NCI-H128 (cell line): ENCODE data around the gene CYTH1.

Experiments
- DNase-seq: peaks from one replicate; lab custom pipeline; 2025; ENCODE audit not compliant: unreplicated experiment; lab: John Stamatoyannopoulos, UW

The CYTH1 gene

GRCh38 chr17:78654325-78654724, 127.7 kb downstream of the CYTH1 start:
- DNase-seq: no peak

- no peak for DNase-seq
Observed at GRCh38 chr17:78653382-78653781, 128.7 kb downstream of the CYTH1 start.

GRCh38 chr17:78652913-78653312, 129.2 kb downstream of the CYTH1 start:
- no peak for DNase-seq

GRCh38 chr17:78652024-78652423, 130.0 kb downstream of the CYTH1 start:
- no peak for DNase-seq

GRCh38 chr17:78651554-78651953, 130.5 kb downstream of the CYTH1 start:
- no peak for DNase-seq

- no peak for DNase-seq
Observed at GRCh38 chr17:78650093-78650715, 131.9 kb downstream of the CYTH1 start.

- no peak for DNase-seq
Observed at GRCh38 chr17:78648293-78648692, 133.8 kb downstream of the CYTH1 start.

GRCh38 chr17:78647032-78647431, 135.0 kb downstream of the CYTH1 start:
- DNase-seq: no peak

GRCh38 chr17:78645421-78646295, 136.4 kb downstream of the CYTH1 start:
- no peak for DNase-seq

- no peak for DNase-seq
Observed at GRCh38 chr17:78644931-78645351, 137.1 kb downstream of the CYTH1 start.

GRCh38 chr17:78644224-78644623, 137.8 kb downstream of the CYTH1 start:
- DNase-seq: no peak

GRCh38 chr17:78643326-78643725, 138.7 kb downstream of the CYTH1 start:
- no peak for DNase-seq

GRCh38 chr17:78642707-78643106, 139.4 kb downstream of the CYTH1 start:
- DNase-seq: no peak

- DNase-seq: no peak
Observed at GRCh38 chr17:78641666-78642065, 140.4 kb downstream of the CYTH1 start.

GRCh38 chr17:78641243-78641642, 140.8 kb downstream of the CYTH1 start:
- no peak for DNase-seq

GRCh38 chr17:78640700-78641099, 141.4 kb downstream of the CYTH1 start:
- no peak for DNase-seq

GRCh38 chr17:78637643-78638420, 144.2 kb downstream of the CYTH1 start:
- no peak for DNase-seq

- no peak for DNase-seq
Observed at GRCh38 chr17:78637146-78637545, 144.9 kb downstream of the CYTH1 start.

- no peak for DNase-seq
Observed at GRCh38 chr17:78634154-78634553, 147.9 kb downstream of the CYTH1 start.

GRCh38 chr17:78629436-78629995, 152.6 kb downstream of the CYTH1 start:
- no peak for DNase-seq
